Measurements from ENCODE around the gene GRM7. TPM values are rescaled to one million over a fixed set of nuclear protein-coding genes. Genes with fewer than 3 reads are reported as not detected.

The GRM7 gene
- total RNA-seq, 4 donors from 2014 or later, result 0.39 TPM; not detected in 3

- no peaks in the 10 kb centered on the region for H3K27me3 ChIP-seq
- WGBS, result 84% methylated on average over 2 of the region's 2 CpGs
- H3K27ac ChIP-seq (replicated peaks in 1 of 4), result no peak overlapping the region
- H3K4me1 ChIP-seq, result no peaks in the 10 kb centered on the region
- no peaks in the 10 kb centered on the region for H3K9me3 ChIP-seq
- DNase-seq (ENCODE audit: extremely low spot score), result peak; percentile 17
- H3K4me3 ChIP-seq, result no peak overlapping the region
- TF ChIP-seq EP300 (IDR thresholded peaks at IDR 0.05) (no peak), POLR2A (IDR thresholded peaks at IDR 0.05; ENCODE audit: low read depth) (no peak), POLR2AphosphoS5 (IDR thresholded peaks at IDR 0.05) (no peak), CTCF (IDR thresholded peaks at IDR 0.05) (no peak)
- no peaks in the 10 kb centered on the region for H3K36me3 ChIP-seq
- intact Hi-C loops (cut with DNase I), result no loop called here
Observed at GRCh38 chr3:7739754-7740153, 878.8 kb downstream of the GRM7 start.

GRCh38 chr3:7740458-7740857 lies 879.5 kb downstream of the GRM7 start:
- TF ChIP-seq POLR2AphosphoS5 (IDR thresholded peaks at IDR 0.05) (no peak), CTCF (IDR thresholded peaks at IDR 0.05) (no peak), EP300 (IDR thresholded peaks at IDR 0.05) (no peak)
- Histone ChIP-seq H3K4me3 (no peak overlapping the region), H3K9me3 (no peaks in the 10 kb centered on the region), H3K36me3 (no peaks in the 10 kb centered on the region), H3K27ac (replicated peaks in 1 of 4) (no peak overlapping the region), H3K27me3 (no peaks in the 10 kb centered on the region), H3K4me1 (no peaks in the 10 kb centered on the region)
- 87% methylated on average over 12 of the region's 12 CpGs for WGBS
- DNase-seq (ENCODE audit: extremely low spot score), result peak; percentile 57
- intact Hi-C loops (cut with DNase I), result no loop called here

- intact Hi-C loops (cut with DNase I), result no loop called here
- H3K9me3 ChIP-seq, result no peaks in the 10 kb centered on the region
- no peaks in the 10 kb centered on the region for H3K36me3 ChIP-seq
- H3K27me3 ChIP-seq, result no peaks in the 10 kb centered on the region
- TF ChIP-seq EP300 (IDR thresholded peaks at IDR 0.05), result no peak
- peak; percentile 17 for DNase-seq (ENCODE audit: extremely low spot score)
- H3K27ac ChIP-seq (replicated peaks in 1 of 4), result no peak overlapping the region
- no peaks in the 10 kb centered on the region for H3K4me1 ChIP-seq
- no peak overlapping the region for H3K4me3 ChIP-seq
Observed at GRCh38 chr3:7744850-7745249, 883.9 kb downstream of the GRM7 start.

- Histone ChIP-seq H3K4me3 (no peak overlapping the region), H3K36me3 (no peaks in the 10 kb centered on the region), H3K4me1 (no peaks in the 10 kb centered on the region), H3K27ac (replicated peaks in 1 of 4) (no peak overlapping the region), H3K27me3 (no peaks in the 10 kb centered on the region), H3K9me3 (no peaks in the 10 kb centered on the region)
- intact Hi-C loops (cut with DNase I), result no loop called here
- 82% methylated on average over 1 of the region's 1 CpG for WGBS
- peak; percentile 39 for DNase-seq (ENCODE audit: extremely low spot score)
- no peak for TF ChIP-seq CTCF (IDR thresholded peaks at IDR 0.05)
Observed at GRCh38 chr3:7745711-7746110, 884.8 kb downstream of the GRM7 start.

GRCh38 chr3:7749931-7750695 lies 889.2 kb downstream of the GRM7 start:
- peaks cover 0 to 6% (median 6%) of the 10 kb centered on the region in 4 donors for H3K4me1 ChIP-seq
- no peak for TF ChIP-seq POLR2A (IDR thresholded peaks at IDR 0.05; ENCODE audit: low read depth)
- no peak for TF ChIP-seq EP300 (IDR thresholded peaks at IDR 0.05)
- no peak for TF ChIP-seq POLR2AphosphoS5 (IDR thresholded peaks at IDR 0.05)
- no peak for TF ChIP-seq CTCF (IDR thresholded peaks at IDR 0.05)
- H3K27ac ChIP-seq (replicated peaks in 1 of 4), result no peak overlapping the region
- no peaks in the 10 kb centered on the region for H3K36me3 ChIP-seq
- peak; percentile 29 for DNase-seq (ENCODE audit: extremely low spot score)
- no peak overlapping the region for H3K4me3 ChIP-seq
- no peaks in the 10 kb centered on the region for H3K27me3 ChIP-seq
- WGBS, result 75% methylated on average over 4 of the region's 4 CpGs
- intact Hi-C loops (cut with DNase I), result no loop called here
- no peaks in the 10 kb centered on the region for H3K9me3 ChIP-seq

Measured in esophagus muscularis mucosa (tissue), 4 donors.